Right renal cortex interstitium (tissue), 3 donors: ENCODE data around the gene HNF1B. TPM values are rescaled to one million over a fixed set of nuclear protein-coding genes. Genes with fewer than 3 reads are reported as not detected.

ENCODE experiments used
- DNase-seq, 3 donors: peaks; one replicate each; pipeline ENCODE4 v3.0.0-alpha.2; 2013; ENCODE audit warnings: low read depth in 3 of 3, low spot score in 2 of 3
- polyA plus RNA-seq, 3 donors: library from polyadenylated mRNA; unstranded; fragments of 120-200 nt; gene quantifications; one replicate each; pipeline ENCODE4 v1.2.1, GENCODE V29; 2013; ENCODE audit not compliant: insufficient read length in 3 of 3

Gene HNF1B
- polyA plus RNA-seq, 3 donors: 110 to 113 (median 112) TPM

DNA sequence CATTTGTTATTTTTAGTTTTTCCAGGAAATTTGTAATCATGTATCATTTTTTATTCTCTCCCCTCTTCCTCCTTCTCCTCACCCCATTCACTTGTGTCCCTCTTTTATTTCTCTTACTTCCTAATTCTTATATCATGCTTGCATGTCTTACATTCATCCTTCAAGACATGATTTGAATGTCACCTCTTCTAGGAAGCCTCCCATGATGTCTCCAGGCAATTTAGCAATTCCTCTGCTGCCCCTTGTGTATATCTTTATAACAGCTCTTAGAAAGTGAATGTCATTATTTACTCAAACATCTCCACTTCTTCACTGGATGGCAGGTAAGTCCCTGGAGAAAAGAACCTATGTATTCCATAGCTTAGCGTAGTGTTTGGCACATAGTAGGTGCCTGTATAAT lies 7.8 kb downstream of the HNF1B start:
- no peak for DNase-seq

- DNase-seq: no peak
Measured at GRCh38 chr17:37736428-37736827, 8.4 kb downstream of the HNF1B start.

GRCh38 chr17:37735165-37735564 lies 9.7 kb downstream of the HNF1B start:
- DNase-seq: no peak

DNA sequence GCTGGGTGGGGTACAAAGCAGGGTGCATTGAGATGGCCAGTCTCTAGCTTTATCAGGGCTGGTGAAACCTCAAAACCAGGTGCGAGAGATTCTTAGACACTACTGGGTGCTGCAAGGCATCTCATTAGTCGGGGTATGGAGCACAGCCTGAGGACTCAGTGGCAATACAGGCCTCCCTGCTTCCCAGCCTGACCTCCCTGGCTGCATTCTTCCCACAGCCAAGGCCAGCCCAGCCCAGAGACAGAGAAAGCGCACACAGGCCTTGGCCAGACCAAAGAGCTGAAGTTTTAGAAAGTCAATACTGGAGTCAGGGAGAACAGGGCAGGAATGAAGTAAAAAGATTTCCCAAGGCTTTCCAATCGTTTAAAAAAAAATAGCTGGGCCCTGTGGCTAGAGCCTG lies 12.5 kb downstream of the HNF1B start:
- no peak for DNase-seq

DNA sequence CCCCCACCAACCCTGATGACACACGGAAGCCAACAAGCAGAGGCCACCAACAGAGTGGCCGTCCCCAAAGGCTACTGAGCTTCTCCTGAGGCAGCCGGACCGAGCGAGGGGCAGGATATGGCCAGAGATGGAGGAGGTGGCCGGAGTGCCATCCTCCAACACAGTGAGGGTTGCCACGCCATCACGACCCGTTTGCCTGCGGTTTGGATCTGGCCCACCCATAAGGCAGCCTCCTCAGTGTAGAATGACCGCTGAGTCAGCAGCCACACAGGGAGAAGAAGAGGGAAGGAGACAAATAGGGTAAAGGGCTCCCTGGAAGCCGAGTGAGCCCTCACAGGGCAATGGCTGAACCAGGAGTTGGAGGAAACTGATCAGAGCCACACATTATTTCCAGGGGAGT lies 13.8 kb downstream of the HNF1B start:
- no peak for DNase-seq

- no peak for DNase-seq
Measured at GRCh38 chr17:37729905-37730304, 15.0 kb downstream of the HNF1B start.

- DNase-seq: no peak
Measured at GRCh38 chr17:37726891-37727675, 17.8 kb downstream of the HNF1B start.

- no peak for DNase-seq
Measured at GRCh38 chr17:37726248-37726647, 18.6 kb downstream of the HNF1B start.

- DNase-seq: no peak
Measured at GRCh38 chr17:37725601-37726146, 19.2 kb downstream of the HNF1B start.

GRCh38 chr17:37725021-37725595 lies 19.8 kb downstream of the HNF1B start:
- no peak for DNase-seq

DNA sequence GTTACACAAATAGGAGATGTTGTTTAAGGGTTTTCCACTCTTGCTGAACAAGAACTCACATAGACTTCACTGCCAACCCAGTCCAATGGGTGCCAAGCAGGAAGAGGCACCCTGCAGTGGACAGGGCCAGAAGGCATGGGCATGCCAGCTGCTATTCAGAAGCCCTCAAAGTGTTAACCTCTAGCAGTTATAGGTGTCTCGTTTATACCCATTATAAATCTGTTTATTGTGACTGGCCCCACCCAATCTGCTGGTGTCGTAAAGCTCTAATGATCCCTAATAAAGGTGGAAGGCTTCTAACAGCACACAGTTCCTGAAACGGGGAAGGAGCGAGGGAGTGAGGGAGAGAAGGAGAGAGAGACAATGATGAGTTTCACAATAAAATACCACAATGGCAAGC lies 23.9 kb downstream of the HNF1B start:
- DNase-seq: no peak

- DNase-seq: no peak
Measured at GRCh38 chr17:37719866-37720265, 25.0 kb downstream of the HNF1B start.

GRCh38 chr17:37718324-37719048 lies 26.4 kb downstream of the HNF1B start:
- no peak for DNase-seq

DNA sequence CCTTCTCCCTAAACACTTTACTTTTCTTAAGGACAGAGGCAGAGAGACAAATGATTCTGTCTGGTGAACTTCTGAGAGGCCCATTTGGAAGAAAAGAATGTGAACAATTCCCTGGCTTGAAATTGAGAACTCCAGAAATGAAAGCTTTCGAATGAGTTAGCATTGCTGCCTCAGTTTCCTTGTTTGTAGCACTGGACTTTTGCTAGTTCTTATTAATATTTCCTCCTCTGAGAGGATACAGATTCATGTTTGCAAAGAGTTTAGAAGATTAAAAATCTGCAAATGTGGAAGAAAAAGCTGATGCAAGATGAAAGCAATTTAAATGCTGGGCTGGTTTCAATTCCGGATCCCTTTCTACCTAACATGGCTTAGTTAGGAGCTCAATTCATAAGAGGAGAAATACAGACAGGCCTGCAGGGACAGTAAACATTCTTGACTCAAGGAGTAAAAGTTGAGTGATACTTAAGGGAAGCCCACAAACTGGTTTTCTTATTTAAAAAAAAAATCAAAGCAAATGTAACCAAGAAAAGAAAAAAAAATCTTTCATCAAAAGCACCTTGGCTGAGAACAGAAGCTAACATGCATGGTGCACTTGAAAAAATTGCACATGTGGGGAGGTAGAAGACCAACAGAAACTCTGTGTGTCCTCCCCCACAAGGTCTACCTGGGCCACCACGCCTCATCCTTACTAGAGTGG lies 27.1 kb downstream of the HNF1B start:
- no peak for DNase-seq

DNA sequence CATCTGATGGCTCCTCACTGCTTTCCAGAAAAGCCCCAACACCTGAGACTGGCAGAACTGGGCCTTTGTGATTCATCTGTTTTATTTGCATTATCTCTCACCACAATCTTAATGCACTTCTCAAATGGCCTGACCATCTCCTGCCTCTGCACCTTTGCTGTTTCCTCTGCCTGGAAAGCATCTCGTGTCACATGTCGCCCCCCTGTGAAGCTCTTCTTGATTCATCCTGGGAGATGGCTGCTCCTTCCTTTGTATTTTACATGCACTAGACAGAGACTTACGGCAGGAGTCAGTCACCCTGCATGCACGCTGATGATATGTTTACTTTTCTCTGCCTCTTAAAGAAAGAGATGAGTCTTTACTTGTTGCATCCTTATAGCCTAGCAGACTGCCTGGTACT lies 30.0 kb downstream of the HNF1B start:
- no peak for DNase-seq

DNA sequence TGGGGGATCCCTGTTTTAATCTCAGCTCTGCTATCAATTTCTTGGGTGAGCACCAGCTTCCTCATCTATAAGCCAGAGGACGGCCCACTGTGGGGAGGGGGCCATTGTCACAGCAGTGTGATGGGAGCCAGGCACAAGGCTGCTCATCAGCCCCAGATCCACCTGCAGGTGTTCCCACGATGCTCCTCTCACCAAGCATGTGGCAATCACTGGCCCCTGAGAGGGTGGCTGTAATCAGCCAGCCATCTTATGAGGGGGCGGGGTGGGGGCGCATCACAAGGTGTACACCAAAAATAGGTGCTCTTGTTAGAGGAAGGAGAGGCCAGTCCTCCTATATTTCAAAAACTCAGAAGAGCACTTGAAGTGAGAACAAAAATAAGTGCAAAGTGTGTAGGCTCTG lies 31.2 kb downstream of the HNF1B start:
- DNase-seq: no peak

GRCh38 chr17:37713028-37713431 lies 31.8 kb downstream of the HNF1B start:
- no peak for DNase-seq

DNA sequence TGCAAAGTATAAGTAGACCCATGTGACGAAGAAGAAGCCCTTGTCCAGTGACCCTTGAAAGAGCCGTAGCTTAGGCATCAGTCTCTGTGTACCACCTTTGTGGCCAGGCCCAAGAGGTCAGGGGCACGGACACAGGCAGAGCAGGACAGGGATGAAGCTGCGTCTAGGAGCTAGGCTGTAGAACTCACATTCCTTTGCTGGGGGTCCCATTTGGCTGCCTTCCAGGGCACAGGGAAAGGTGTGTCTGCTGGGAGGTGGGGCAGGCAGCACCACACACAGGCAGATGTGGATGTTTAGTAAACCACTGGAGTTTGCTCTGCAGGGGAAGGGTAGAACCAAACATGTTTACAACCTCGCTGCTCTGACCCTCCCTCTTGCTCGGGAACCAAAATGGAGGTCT lies 33.7 kb downstream of the HNF1B start:
- DNase-seq: no peak

DNA sequence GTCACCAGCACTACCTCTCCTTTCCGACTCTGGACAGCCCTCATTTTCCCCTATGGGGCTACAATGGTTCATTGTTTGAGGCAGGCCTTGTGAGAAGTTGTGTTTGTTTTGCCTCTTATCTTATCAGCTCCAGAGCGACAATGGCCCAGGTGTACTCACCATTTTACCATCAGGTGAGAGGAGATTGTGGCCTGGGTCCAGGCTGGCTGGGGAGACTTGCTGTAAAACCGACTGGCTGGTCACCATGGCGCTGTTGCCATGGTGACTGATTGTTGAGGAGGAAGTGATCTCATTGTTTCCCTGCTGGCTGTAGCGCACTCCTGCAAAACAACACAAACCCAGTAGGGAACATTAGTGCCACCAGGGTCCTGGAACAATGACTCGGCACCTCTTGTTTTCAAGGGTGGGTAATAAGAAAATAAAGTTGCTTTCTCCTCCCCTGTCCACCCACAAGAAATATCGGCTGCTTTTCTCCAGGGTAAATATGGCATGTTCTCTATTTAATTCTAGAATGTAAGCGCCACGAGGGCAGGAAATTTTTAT lies 34.4 kb downstream of the HNF1B start:
- DNase-seq: no peak

GRCh38 chr17:37708616-37709212 lies 36.1 kb downstream of the HNF1B start:
- DNase-seq: no peak
